GM12891 (cell line): ENCODE results near the gene HMCN1.

Experiments
- POLR2A ChIP-seq: IDR thresholded peaks from 2 replicates; pipeline ENCODE4 v1.6.1; 2011; ENCODE audit warnings: low read depth, low read length, control low read depth
- POLR2AphosphoS5 ChIP-seq: IDR thresholded peaks from 2 replicates; pipeline ENCODE4 v1.6.1; 2011; ENCODE audit warnings: low read depth, low read length, control low read depth
- SPI1 ChIP-seq: IDR thresholded peaks from 2 replicates; pipeline ENCODE4 v1.6.1; 2011; ENCODE audit warnings: low read depth, low read length, control low read depth
- TAF1 ChIP-seq: IDR thresholded peaks from 2 replicates; pipeline ENCODE4 v1.6.1; 2011; ENCODE audit warnings: low read depth, low read length, control low read depth

GRCh38 chr1:185825556-185825955 lies 91.4 kb downstream of the HMCN1 start:
- no peak for TF ChIP-seq TAF1
- TF ChIP-seq SPI1: no peak
- TF ChIP-seq POLR2A: no peak
- no peak for TF ChIP-seq POLR2AphosphoS5
